LHCN-M2 (cell line): ENCODE data around the gene NCK2. TPM values are rescaled to one million over a fixed set of nuclear protein-coding genes. Genes with fewer than 3 reads are reported as not detected.

Experiments used
- DNase-seq: peaks from one replicate; pipeline ENCODE4 v3.0.0-alpha.2; 2012; ENCODE audit warnings: low read depth
- total RNA-seq: library from RNA; depleted of rRNA; stranded (reverse); fragments of >200 nt; gene quantifications from 2 replicates; pipeline ENCODE4 v1.2.3, GENCODE V29; 2014

The NCK2 gene
- total RNA-seq, 1 experiment from 2014 or later = 25.0 TPM

GRCh38 chr2:105775809-105776559 lies 31.3 kb downstream of the NCK2 start:
- DNase-seq = no peak

DNA sequence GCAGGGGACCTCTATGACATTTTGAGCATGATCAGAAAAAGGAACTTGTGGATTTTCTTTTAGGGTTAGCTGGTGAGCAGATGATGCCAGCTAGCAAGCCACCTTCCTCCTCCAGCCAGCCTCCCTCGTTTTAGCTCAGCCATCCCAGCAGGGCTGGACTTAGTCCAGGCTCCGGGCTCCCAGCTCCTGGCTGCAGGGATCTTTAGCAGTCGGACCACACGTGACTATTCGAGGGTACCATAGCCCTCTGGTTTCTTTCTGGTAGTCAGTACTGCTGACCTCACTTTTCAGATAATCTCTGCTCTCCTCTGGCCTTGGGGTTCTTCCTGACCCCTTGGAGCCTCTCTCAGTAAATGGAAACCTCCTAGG lies 31.8 kb downstream of the NCK2 start:
- DNase-seq = no peak

GRCh38 chr2:105777031-105777482 lies 32.3 kb downstream of the NCK2 start:
- no peak for DNase-seq

GRCh38 chr2:105777506-105778055 lies 32.9 kb downstream of the NCK2 start:
- no peak for DNase-seq

- DNase-seq = peak; percentile 41
These were observed 33.4 kb downstream of the NCK2 start for GRCh38 chr2:105778080-105778607.

GRCh38 chr2:105779394-105779793 lies 34.7 kb downstream of the NCK2 start:
- DNase-seq = no peak

GRCh38 chr2:105780606-105781005 lies 35.9 kb downstream of the NCK2 start:
- DNase-seq = no peak

DNA sequence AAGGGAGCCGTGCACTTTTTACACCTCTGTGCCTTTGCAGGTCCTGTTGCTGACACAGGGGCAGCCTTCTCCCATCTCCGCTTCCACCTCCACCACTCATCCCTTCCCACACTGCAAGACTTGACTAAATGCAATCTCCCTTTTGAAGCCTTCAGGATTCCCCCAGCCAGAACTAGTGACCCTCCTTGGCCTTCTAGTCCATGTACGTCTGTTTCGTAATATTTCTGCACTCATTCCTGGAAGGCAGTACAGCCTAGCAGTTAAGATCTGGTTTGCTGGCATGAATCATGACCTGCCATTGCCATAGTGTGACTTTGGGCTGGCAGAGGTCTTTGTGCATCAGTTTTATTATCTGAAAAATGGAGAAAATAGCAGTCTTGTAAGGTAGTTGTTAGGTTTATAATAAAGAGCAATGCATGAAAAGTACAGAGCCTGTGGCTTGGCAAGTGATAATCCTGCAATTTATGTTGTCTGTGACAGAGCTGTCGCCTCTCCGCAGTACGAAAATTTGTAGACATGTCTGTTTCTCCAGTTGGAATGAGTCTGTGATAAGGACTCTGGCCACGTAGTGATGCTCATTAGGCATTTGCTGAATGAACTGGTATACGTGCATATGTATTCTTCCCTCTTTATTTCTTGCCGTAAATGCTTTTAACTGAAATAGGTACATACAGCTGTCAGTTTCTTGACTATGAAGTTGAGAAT lies 36.7 kb downstream of the NCK2 start:
- no peak for DNase-seq

DNA sequence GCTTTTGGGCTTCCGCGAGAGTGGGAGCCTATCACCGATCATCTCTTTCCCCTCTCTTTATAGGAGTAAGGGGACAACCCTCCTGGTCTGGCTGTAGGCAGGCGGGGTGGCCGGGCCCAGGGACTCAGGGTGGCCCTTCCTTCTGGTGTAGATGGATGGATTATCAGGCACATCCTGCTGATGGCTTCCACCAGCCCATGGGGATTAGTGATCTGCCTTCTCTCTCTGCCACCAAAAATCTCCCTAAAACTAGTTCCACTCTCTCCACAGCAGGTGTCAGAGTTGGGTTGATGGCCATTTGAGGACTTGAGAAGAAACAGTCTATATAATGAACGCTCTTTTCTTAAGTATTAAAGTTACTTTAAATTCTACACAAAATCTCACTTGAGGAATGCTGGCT lies 37.4 kb downstream of the NCK2 start:
- no peak for DNase-seq

- no peak for DNase-seq
These were observed 37.9 kb downstream of the NCK2 start for GRCh38 chr2:105782646-105783045.

DNA sequence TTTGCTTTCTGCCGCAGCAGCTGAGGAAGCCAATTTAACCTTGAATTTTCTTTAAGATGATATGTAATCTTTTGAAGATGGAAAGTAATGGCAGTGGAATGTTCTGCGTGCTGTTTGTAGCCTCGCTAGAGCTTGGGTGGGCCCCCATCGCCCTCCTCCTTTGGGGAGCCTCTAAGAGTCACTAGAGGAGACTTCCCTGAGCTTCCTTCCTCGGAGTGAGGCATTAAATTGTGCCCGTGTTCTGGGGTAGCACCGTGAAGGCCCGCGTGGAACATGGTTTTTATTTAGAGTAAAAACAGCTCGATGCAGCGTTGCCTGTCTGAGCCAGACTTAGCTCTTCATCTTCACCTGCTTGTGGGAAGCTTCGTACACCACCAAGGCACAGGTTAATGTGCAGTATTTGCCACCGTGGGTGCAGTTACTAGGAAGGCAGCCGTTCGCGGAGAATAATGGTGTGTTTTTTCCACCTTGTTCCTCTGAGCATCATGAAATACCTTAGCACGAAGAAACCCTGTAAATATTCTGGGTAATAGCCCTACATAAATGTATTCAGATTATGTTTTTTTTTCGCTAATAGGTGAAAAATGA lies 38.5 kb downstream of the NCK2 start:
- no peak for DNase-seq

GRCh38 chr2:105783972-105784371 lies 39.3 kb downstream of the NCK2 start:
- DNase-seq = no peak

DNA sequence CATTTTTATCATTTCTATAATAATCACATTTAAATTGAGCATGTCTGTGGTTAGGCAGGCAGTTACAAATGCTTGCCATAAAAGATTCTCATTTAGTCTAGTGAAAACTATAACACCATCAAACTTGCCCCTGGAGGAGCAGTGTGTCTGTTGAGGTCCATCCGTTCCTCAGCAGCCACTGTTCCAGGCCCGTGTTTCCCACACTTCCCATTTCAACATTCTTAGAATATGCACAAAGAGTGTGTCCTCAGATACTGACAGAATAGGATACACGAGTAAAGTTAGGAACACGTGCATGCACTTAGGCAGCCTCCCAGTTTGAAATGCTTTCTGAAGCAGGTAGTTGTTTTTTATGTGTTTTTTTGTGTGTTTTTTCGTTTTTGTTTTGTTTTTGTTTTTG lies 39.9 kb downstream of the NCK2 start:
- DNase-seq = no peak

DNA sequence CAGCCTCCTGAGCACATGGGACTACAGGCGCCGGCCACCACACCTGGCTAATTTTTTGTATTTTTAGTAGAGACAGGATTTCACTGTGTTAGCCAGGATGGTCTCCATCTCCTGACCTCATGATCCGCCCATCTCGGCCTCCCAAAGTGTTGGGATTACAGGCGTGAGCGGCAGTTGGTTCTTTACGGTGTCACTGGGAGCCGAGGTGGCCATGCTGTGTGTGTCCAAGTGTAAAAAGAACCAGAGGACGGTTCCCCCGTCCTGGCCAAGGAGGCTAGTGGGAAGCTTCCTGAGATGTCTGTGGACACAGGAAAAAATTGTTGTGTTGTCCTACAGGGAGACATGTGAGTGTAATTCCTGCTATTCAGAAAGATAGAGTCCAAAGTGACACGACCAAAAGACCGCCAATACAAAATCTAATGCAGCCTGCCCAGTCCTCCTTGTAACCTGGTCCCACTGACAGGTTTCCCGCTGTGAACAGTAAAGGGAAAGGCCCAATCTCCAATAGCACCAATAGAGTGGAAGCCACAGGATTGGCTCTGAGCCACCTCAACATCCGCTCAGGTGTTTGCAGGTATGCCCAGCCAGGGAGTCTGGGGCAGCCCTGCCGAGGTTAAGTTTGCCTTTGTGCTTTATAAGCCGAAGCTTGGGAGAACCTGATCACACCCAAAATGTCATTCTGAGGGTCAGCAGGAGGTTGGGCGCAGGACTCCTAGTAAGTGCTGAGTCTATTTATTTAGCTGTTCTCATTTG lies 40.6 kb downstream of the NCK2 start:
- no peak for DNase-seq

GRCh38 chr2:105786231-105787230 lies 41.8 kb downstream of the NCK2 start:
- no peak for DNase-seq

DNA sequence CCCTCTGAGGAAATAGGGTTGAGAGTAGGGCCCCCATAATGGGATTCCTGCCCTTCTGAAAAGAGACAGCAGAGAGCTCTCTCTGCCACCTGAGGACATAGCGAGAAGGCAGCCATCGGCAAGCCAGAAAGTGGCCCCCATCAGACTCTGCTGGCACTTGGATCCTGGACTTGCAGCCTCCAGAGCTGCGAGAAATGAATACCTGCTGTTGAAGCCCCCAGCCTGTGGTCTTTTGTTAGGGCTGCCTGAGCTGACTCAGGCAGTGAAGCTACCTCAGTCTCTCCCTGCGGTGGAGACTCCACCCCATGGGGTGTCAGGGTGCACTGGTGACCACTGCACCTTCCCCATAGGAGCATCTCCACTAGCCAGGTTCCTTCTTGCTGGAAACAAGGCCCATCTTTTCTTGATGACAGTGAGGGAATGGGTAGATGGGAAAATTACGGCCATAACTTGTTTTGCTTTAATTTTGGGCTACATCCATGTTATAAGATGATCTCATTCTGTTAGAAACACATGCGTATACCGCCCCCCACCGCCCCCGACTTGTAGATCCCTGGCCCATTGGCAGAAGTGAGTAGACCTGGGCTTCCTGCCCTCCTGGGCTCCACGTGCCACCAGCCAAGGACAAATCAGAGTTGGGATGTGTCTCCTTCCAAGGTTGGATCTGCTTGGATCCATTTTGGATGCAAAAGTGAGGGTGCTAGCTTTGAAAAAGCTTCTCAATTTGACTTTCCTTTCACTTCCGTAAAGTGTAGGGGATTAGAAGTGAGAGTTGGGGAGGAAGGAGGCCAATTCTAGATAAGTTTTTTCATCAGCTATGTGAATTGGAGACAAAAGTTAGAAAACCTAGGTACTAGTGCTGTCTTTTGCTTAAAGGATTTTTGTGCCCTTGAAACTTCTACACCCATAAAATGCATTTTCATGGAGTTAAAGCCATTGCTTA lies 42.9 kb downstream of the NCK2 start:
- no peak for DNase-seq

DNA sequence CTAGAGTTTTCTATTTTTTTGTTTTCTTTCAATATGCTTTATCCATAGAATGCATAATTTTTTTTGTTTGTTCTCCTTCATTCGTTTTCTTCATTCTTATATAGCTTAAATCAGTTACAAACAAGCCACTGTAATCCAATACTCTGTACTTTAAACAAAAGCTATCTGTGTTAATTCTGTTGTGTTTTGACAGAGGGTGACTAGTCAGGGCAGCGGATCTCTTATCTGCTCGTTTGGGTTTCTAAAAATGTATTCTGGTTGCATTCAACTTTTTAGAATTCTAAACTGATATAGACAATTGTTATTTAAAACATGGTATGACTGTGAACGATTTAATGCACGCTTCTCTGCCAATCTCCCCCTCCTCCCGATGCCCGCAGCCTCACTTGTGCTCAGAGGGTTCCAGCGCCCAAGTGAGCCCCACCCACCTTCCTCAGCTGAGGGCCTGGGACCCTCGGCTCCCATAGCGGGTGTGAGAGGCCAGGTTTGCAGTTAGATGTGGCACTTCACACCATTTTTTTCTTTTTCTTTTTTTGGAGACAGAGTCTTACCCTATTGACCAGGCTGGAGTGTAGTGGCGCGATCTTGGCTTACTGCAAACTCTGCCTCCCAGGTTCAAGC lies 44.1 kb downstream of the NCK2 start:
- no peak for DNase-seq

- peak; percentile 88 for DNase-seq
These were observed 45.2 kb downstream of the NCK2 start for GRCh38 chr2:105789745-105790460.
